GM23338 (cell line): Measurements from ENCODE around the gene MRPL28.

Source experiments
- CTCF ChIP-seq, 2 experiments: fragments of 200-600 bp in 1 of 2; sonication (generic) in 1 of 2; conservative IDR thresholded peaks; 2 replicates each; pipeline versions ENCODE4 v1.5.1 to v1.6.1; 2016 to 2017; ENCODE audit warnings: antibody characterized with exemption in 2 of 2, low read depth in 2 of 2, mild to moderate bottlenecking in 2 of 2, moderate library complexity in 1 of 2
- JUNB ChIP-seq: IDR thresholded peaks from one replicate; pipeline ENCODE4 v1.6.1; 2016; ENCODE audit warnings: antibody characterized with exemption; ENCODE audit not compliant: unreplicated experiment
- POLR2AphosphoS5 ChIP-seq: IDR thresholded peaks from 2 replicates; pipeline ENCODE4 v1.6.1; 2016; ENCODE audit warnings: antibody characterized with exemption, low read depth
- REST ChIP-seq: IDR thresholded peaks from one replicate; pipeline ENCODE4 v1.6.1; 2018; ENCODE audit warnings: antibody characterized with exemption; ENCODE audit not compliant: unreplicated experiment
- ZNF331 ChIP-seq: fragments of 250-450 bp; sonication (Bioruptor Pico); IDR thresholded peaks from 2 replicates; pipeline ENCODE4 v1.5.0; 2020; ENCODE audit warnings: low read depth, mild to moderate bottlenecking, moderate library complexity

DNA sequence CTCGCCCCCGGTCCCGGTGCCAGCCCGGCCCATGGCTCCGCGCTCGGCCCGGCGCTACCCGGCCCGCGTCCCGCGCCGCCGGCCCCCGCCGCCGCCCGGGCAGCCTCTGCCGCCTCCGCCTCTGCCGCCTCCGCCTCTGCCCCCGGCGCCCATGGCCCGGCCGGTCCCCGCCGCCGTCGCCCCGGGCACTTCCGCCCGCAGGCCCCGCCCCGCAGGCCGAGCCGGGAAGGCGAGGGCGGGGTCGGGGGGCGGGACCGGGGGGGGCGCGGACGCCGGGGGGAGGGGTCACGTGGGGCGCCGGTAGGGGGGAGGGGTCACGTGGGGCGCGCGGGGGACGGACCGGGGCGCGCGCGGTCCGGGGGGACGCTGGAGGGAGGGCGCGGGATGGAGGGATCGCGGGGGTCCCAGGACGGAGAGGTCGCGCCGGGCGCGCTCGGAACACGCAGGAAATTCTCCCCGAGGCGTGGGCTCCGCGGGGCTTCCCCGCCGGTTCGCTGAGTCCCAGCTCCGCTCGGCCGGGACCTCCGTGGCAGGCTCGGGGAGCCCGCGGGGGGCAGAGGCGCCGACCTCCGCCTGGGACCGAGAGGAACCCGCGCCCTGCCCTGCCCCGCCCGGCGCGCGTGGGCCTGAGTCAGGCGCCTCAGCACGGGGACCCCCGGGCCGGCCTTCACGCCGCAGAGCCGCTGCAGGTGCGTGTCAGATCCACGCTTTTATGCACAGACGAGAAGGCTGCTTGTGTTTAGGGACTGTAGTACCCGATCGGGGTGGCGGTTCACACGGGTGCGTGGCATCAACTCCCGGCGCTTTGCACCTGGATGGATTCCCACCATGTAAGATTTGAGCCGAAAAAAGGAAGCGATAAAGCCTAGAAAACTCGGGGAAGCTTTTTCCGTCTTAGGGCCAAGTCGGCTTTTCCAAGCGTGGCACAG lies 11.7 kb upstream of the MRPL28 start, which contains the start of gene PGAP6:
- TF ChIP-seq REST, result no peak
- TF ChIP-seq CTCF (conservative IDR thresholded peaks at IDR 0.05; ENCODE audit: low read depth in 2 of 2), result no peak
- peak; percentile 60 for TF ChIP-seq POLR2AphosphoS5
- no peak for TF ChIP-seq ZNF331 (CRISPR knock-in tag)
- no peak for TF ChIP-seq JUNB
